Duodenal mucosa (tissue), 2 donors: ENCODE results near the gene TMEM145.

Experiments used
- H3K27ac ChIP-seq: one replicate; pipeline ENCODE4 v1.7.0; 2013; ENCODE audit warnings: low read depth, low read length
- H3K27me3 ChIP-seq, 2 donors: one replicate each; pipeline ENCODE4 v1.7.0; 2013; ENCODE audit warnings: low read length in 2 of 2, control low read depth in 1 of 2; ENCODE audit not compliant: insufficient read depth in 2 of 2, control insufficient read depth in 1 of 2
- H3K36me3 ChIP-seq, 2 donors: one replicate each; pipeline ENCODE4 v1.7.0; 2013; ENCODE audit warnings: low read length in 2 of 2, control low read depth in 1 of 2; ENCODE audit not compliant: insufficient read depth in 2 of 2, control insufficient read depth in 1 of 2
- H3K4me1 ChIP-seq, 2 donors: one replicate each; pipeline ENCODE4 v1.7.0; 2013; ENCODE audit warnings: low read length in 2 of 2, control low read depth in 1 of 2; ENCODE audit not compliant: insufficient read depth in 2 of 2, control insufficient read depth in 1 of 2
- H3K4me3 ChIP-seq, 2 donors: one replicate each; pipeline ENCODE4 v1.7.0; 2013; ENCODE audit warnings: low read length in 2 of 2, low read depth in 1 of 2
- H3K9ac ChIP-seq, 2 donors: one replicate each; pipeline ENCODE4 v1.7.0; 2013; ENCODE audit warnings: low read length in 2 of 2, low read depth in 1 of 2
- H3K9me3 ChIP-seq, 2 donors: one replicate each; pipeline ENCODE4 v1.7.0; 2013; ENCODE audit warnings: low read length in 2 of 2, control low read depth in 1 of 2; ENCODE audit not compliant: control insufficient read depth in 1 of 2

The TMEM145 gene

GRCh38 chr19:42283188-42284065, 29.7 kb upstream of the TMEM145 start:
- Histone ChIP-seq H3K27ac (peak overlapping the region; percentile 83), H3K9me3 (no peaks in the 10 kb centered on the region), H3K4me1 (peaks cover 51 to 57% of the 10 kb centered on the region in 2 donors), H3K36me3 (peaks cover 12 to 18% of the 10 kb centered on the region in 2 donors), H3K27me3 (no peaks in the 10 kb centered on the region), H3K4me3 (peak overlapping the region; percentile 61 to 80), H3K9ac (peak overlapping the region; percentile 51 to 83)

GRCh38 chr19:42284066-42284501, 29.0 kb upstream of the TMEM145 start:
- H3K9me3 ChIP-seq = no peaks in the 10 kb centered on the region
- H3K27me3 ChIP-seq = no peaks in the 10 kb centered on the region
- peak overlapping the region in 1 of 2 donors; percentile 43 for H3K4me3 ChIP-seq
- H3K4me1 ChIP-seq = peaks cover 44 to 50% of the 10 kb centered on the region in 2 donors
- peaks cover 19 to 25% of the 10 kb centered on the region in 2 donors for H3K36me3 ChIP-seq
- H3K9ac ChIP-seq = no peak overlapping the region
- H3K27ac ChIP-seq = peak overlapping the region; percentile 75

- H3K4me3 ChIP-seq = peak overlapping the region; percentile 68 to 83
- H3K27ac ChIP-seq = peak overlapping the region; percentile 42
- H3K9me3 ChIP-seq = no peaks in the 10 kb centered on the region
- peak overlapping the region; percentile 66 to 70 for H3K9ac ChIP-seq
- H3K27me3 ChIP-seq = no peaks in the 10 kb centered on the region
- H3K4me1 ChIP-seq = peaks cover 38 to 43% of the 10 kb centered on the region in 2 donors
- H3K36me3 ChIP-seq = peaks cover 20 to 32% of the 10 kb centered on the region in 2 donors
Measured at GRCh38 chr19:42284591-42285341, 28.3 kb upstream of the TMEM145 start.

DNA sequence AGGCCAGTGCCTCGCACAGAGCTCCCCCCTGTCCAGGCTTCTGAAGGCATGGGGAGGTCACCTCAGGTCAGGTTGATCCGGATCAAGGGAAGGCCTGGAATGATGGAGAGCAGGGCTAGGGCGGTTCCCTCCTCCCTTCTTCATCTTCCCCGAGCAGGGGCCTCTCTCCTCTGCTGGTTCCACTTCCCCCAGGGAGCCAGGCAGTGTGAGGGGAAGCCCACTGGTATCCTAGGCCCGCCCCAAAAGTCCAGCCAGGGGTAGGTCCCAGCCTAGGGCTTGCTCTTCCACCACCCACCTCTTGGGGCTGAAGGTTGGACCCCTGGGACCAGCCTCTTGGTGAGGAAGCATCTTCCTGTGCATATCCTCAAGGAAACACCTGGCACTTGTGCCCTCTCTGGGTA, 27.6 kb upstream of the TMEM145 start:
- Histone ChIP-seq H3K4me3 (no peak overlapping the region), H3K27me3 (no peaks in the 10 kb centered on the region), H3K27ac (no peak overlapping the region), H3K9me3 (no peaks in the 10 kb centered on the region), H3K4me1 (peaks cover 38 to 43% of the 10 kb centered on the region in 2 donors), H3K36me3 (peaks cover 20 to 39% of the 10 kb centered on the region in 2 donors), H3K9ac (peak overlapping the region; percentile 4 to 70)

- H3K27me3 ChIP-seq = no peaks in the 10 kb centered on the region
- no peak overlapping the region for H3K9ac ChIP-seq
- H3K4me3 ChIP-seq = no peak overlapping the region
- H3K27ac ChIP-seq = no peak overlapping the region
- H3K4me1 ChIP-seq = peaks cover 38 to 43% of the 10 kb centered on the region in 2 donors
- peaks cover 21 to 44% of the 10 kb centered on the region in 2 donors for H3K36me3 ChIP-seq
- H3K9me3 ChIP-seq = no peaks in the 10 kb centered on the region
Measured at GRCh38 chr19:42285988-42286348, 27.1 kb upstream of the TMEM145 start.

- Histone ChIP-seq H3K4me1 (peaks cover 37 to 38% of the 10 kb centered on the region in 2 donors), H3K9ac (no peak overlapping the region), H3K27ac (no peak overlapping the region), H3K27me3 (no peaks in the 10 kb centered on the region), H3K4me3 (no peak overlapping the region), H3K9me3 (no peaks in the 10 kb centered on the region), H3K36me3 (peaks cover 25 to 44% of the 10 kb centered on the region in 2 donors)
Measured at GRCh38 chr19:42286349-42287016, 26.6 kb upstream of the TMEM145 start.

DNA sequence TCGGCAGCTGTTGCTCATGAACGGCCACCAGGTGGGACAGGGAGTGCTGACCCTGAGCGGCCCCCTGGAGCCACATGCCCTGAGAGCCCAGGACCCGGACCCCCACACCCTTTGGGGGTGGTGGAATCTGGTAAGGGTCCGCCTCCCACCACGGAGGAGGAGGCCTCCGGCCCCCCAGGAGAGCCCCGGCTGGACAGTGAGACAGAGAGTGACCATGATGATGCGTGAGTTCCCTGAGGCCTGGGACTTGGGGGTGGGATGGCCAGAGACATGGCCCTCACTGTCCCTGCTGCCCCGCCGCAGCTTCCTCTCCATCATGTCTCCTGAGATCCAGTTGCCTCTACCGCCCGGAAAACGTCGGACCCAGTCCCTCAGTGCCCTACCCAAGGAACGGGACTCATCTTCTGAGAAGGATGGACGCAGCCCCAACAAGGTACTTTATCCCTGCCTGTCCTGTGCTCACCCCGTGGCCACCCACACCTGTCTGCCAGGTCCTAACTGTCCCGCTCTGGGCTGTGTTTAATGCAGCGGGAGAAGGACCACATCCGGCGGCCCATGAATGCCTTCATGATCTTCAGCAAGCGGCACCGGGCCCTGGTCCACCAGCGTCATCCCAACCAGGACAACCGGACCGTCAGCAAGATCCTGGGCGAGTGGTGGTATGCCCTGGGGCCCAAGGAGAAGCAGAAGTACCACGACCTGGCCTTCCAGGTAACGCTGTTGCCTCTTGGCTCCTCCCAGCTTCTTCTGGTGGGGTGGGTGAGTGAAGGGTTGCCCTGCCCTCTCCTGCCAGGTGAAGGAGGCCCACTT, 25.9 kb upstream of the TMEM145 start:
- Histone ChIP-seq H3K4me1 (peaks cover 34 to 35% of the 10 kb centered on the region in 2 donors), H3K36me3 (peaks cover 25 to 50% of the 10 kb centered on the region in 2 donors), H3K9me3 (no peaks in the 10 kb centered on the region), H3K27me3 (no peaks in the 10 kb centered on the region), H3K9ac (no peak overlapping the region), H3K4me3 (no peak overlapping the region), H3K27ac (no peak overlapping the region)

- H3K4me1 ChIP-seq = peaks cover 30 to 31% of the 10 kb centered on the region in 2 donors
- H3K4me3 ChIP-seq = no peak overlapping the region
- no peaks in the 10 kb centered on the region for H3K27me3 ChIP-seq
- H3K9ac ChIP-seq = no peak overlapping the region
- no peak overlapping the region for H3K27ac ChIP-seq
- H3K9me3 ChIP-seq = no peaks in the 10 kb centered on the region
- H3K36me3 ChIP-seq = peaks cover 25 to 56% of the 10 kb centered on the region in 2 donors
Measured at GRCh38 chr19:42287827-42288107, 25.3 kb upstream of the TMEM145 start.

GRCh38 chr19:42288387-42288786, 24.7 kb upstream of the TMEM145 start:
- Histone ChIP-seq H3K36me3 (peaks cover 31 to 62% of the 10 kb centered on the region in 2 donors), H3K4me1 (peaks cover 23 to 25% of the 10 kb centered on the region in 2 donors), H3K27ac (no peak overlapping the region), H3K4me3 (no peak overlapping the region), H3K9ac (no peak overlapping the region), H3K9me3 (no peaks in the 10 kb centered on the region), H3K27me3 (no peaks in the 10 kb centered on the region)
